HepG2 (cell line): ENCODE data around the gene DBN1. TPM values are rescaled to one million over a fixed set of nuclear protein-coding genes. Genes with fewer than 3 reads are reported as not detected.

Experiments used
- ATAC-seq: fragments of 200-7000 bp; cut with Tn5 transposase; 3 replicates; pipeline ENCODE4 v1.9.1; 2020; ENCODE audit warnings: mild to moderate bottlenecking, moderate library complexity
- BruUV-seq: library from RNA; stranded (reverse); fragments of 400-500 nt; replicated peaks from 2 replicates; lab custom pipeline; 2021; lab: Mats Ljungman, UMichigan
- CTCF ChIA-PET: fragments of 300-600 bp; formaldehyde crosslinking; extraction: SDS; loops from one replicate; lab custom pipeline; 2021; ENCODE audit warnings: low total read pairs, inconsistent platforms, low intra/inter-chr PET ratio; lab: Yijun Ruan, JAX
- POLR2A ChIA-PET: fragments of 350-600 bp; sonication (Branson Sonifier 250); formaldehyde crosslinking; loops from one replicate; lab custom pipeline; 2020; ENCODE audit warnings: antibody characterized with exemption, inconsistent platforms; lab: Yijun Ruan, JAX
- DNase-seq: peaks from one replicate; pipeline ENCODE4 v3.0.0-alpha.2; 2015; ENCODE audit warnings: low spot score
- FAIRE-seq: peaks from 3 replicates; lab custom pipeline; 2011; peaks lifted over from hg19 to GRCh38; lab: Jason Lieb, UNC
- H2AFZ ChIP-seq: one replicate; pipeline ENCODE4 v1.6.1; 2011; ENCODE audit warnings: low read length, inconsistent platforms
- H3K27ac ChIP-seq: fragments of 300-600 bp; 3 replicates; pipeline ENCODE4 v1.8.0; 2011; ENCODE audit warnings: mixed run types, mild to moderate bottlenecking, mixed read lengths, low read length, inconsistent platforms; ENCODE audit not compliant: insufficient read depth; ENCODE audit errors: extremely low read length
- H3K27me3 ChIP-seq, 2 experiments: fragments of 200-600 bp in 1 of 2; 2 replicates in 1 of 2; 3 replicates in 1 of 2; pipeline versions ENCODE4 v1.6.0 to v1.8.0; 2011; ENCODE audit warnings: low read length in 2 of 2, mild to moderate bottlenecking in 2 of 2, moderate library complexity in 2 of 2, inconsistent platforms in 1 of 2; ENCODE audit not compliant: insufficient read depth in 2 of 2, control insufficient read depth in 1 of 2
- H3K36me3 ChIP-seq, 2 experiments: fragments of 200-600 bp in 1 of 2; replicated peaks in 1 of 2; 2 replicates in 1 of 2; 3 replicates in 1 of 2; pipeline versions ENCODE4 v1.5.1 to v1.8.0; 2011; ENCODE audit warnings: low read length in 2 of 2, inconsistent platforms in 1 of 2; ENCODE audit not compliant: insufficient read depth in 2 of 2, control insufficient read depth in 1 of 2
- H3K4me1 ChIP-seq: 2 replicates; pipeline ENCODE4 v1.5.1; 2012; ENCODE audit warnings: low read length, inconsistent platforms; ENCODE audit not compliant: insufficient read depth
- H3K4me2 ChIP-seq: 2 replicates; pipeline ENCODE4 v1.6.0; 2011; ENCODE audit warnings: low read depth, low read length, inconsistent platforms
- H3K4me3 ChIP-seq, 3 experiments: fragments of 200-600 bp in 1 of 3; sonication (generic), shearing (Covaris generic) in 1 of 3; replicated peaks in 1 of 3; 2 replicates each; pipeline ENCODE4 v1.5.1; 2011 to 2016; ENCODE audit warnings: low read length in 3 of 3, inconsistent platforms in 2 of 3, low read depth in 2 of 3, mild to moderate bottlenecking in 2 of 3, control low read depth in 1 of 3, mixed read lengths in 1 of 3; ENCODE audit not compliant: insufficient read depth in 1 of 3
- H3K79me2 ChIP-seq: one replicate; pipeline ENCODE4 v1.6.1; 2011; ENCODE audit warnings: low read length, inconsistent platforms; ENCODE audit not compliant: insufficient read depth
- H3K9ac ChIP-seq: 2 replicates; pipeline ENCODE4 v1.6.0; 2011; ENCODE audit warnings: mild to moderate bottlenecking, low read depth, low read length, inconsistent platforms; ENCODE audit not compliant: insufficient read depth
- H3K9me3 ChIP-seq: 2 replicates; pipeline ENCODE4 v1.5.1; 2012; ENCODE audit warnings: mild to moderate bottlenecking, low read length
- H4K20me1 ChIP-seq: 2 replicates; pipeline ENCODE4 v1.6.0; 2011; ENCODE audit warnings: inconsistent platforms, mild to moderate bottlenecking, low read length, moderate library complexity; ENCODE audit not compliant: insufficient read depth
- AGO2 ChIP-seq: fragments of 200-400 bp; formaldehyde crosslinking; optimal IDR thresholded peaks from 2 replicates; pipeline ENCODE3; 2017; ENCODE audit warnings: mild to moderate bottlenecking, low read depth, low read length, moderate library complexity
- ATAD3A ChIP-seq: sonication (generic); formaldehyde crosslinking; IDR thresholded peaks from 2 replicates; pipeline ENCODE4 v1.4.0; 2020; ENCODE audit warnings: missing genetic modification reagents
- ATRX ChIP-seq: sonication (generic); formaldehyde crosslinking; IDR thresholded peaks from 2 replicates; pipeline ENCODE4 v1.4.0; 2020; ENCODE audit warnings: missing genetic modification reagents, borderline replicate concordance
- CCAR2 ChIP-seq: fragments of 200-400 bp; formaldehyde crosslinking; optimal IDR thresholded peaks from 2 replicates; pipeline ENCODE3; 2018; ENCODE audit warnings: low read depth, mild to moderate bottlenecking, low read length, moderate library complexity
- NFKBIZ ChIP-seq: IDR thresholded peaks from 2 replicates; pipeline ENCODE4 v1.6.1; 2018; ENCODE audit warnings: missing genetic modification reagents, missing compliant biosample characterization
- TSC22D2 ChIP-seq: sonication (generic); formaldehyde crosslinking; IDR thresholded peaks from 2 replicates; pipeline ENCODE4 v1.5.1; 2020; ENCODE audit warnings: missing genetic modification reagents, mild to moderate bottlenecking, borderline replicate concordance
- ZKSCAN5 ChIP-seq: sonication (generic); formaldehyde crosslinking; IDR thresholded peaks from 2 replicates; pipeline ENCODE4 v1.5.1; 2020; ENCODE audit warnings: mild to moderate bottlenecking, missing genetic modification reagents
- ZNF33A ChIP-seq: sonication (generic); formaldehyde crosslinking; IDR thresholded peaks from 2 replicates; pipeline ENCODE4 v1.5.1; 2020; ENCODE audit warnings: missing genetic modification reagents, mild to moderate bottlenecking, moderate library complexity, borderline replicate concordance
- WGBS: methylation state at CpG from one replicate; pipeline ENCODE4 v1.1.6; 2017; ENCODE audit warnings: low lambda C conversion rate; 5-methylcytosine and 5-hydroxymethylcytosine counted together
- in situ Hi-C: cut with HindIII; loops from 2 replicates; pipeline ENCODE4 v1.10.0; 2017; ENCODE audit warnings: low pct_unique_long_range_greater_than_20kb; ENCODE audit not compliant: extremely low pct_ligation_motif_present
- intact Hi-C: fragments of 100-400 bp; cut with micrococcal nuclease; formaldehyde crosslinking; loops from one replicate; pipeline ENCODE4 v1.10.0; 2022; ENCODE audit not compliant: unreplicated experiment
- polyA plus RNA-seq, 8 experiments: library from polyadenylated mRNA; depleted of rRNA in 3 of 8; stranded (reverse) in 7 of 8; unstranded in 1 of 8; fragments of >200 nt; fragmentation: Illumina TruSeq in 4 of 8; extraction: Trizol in 4 of 8; gene quantifications; 2 replicates each; pipeline versions ENCODE4 v1.2.1 to v1.2.3, GENCODE V29; 2011 to 2016; ENCODE audit warnings: low read depth in 4 of 8, missing spikeins in 1 of 8, mixed read lengths in 1 of 8; ENCODE audit not compliant: insufficient read depth in 1 of 8
- total RNA-seq, 5 experiments: library from RNA; depleted of rRNA; stranded (reverse); fragments of >200 nt; fragmentation: Illumina TruSeq; extraction: Trizol; gene quantifications; 2 replicates each; pipeline ENCODE4 v1.2.3, GENCODE V29; 2016; ENCODE audit warnings: low read depth in 1 of 5
- TF ChIP-seq, protein P1 (sequence below): sonication (generic); formaldehyde crosslinking; IDR thresholded peaks from 2 replicates; pipeline ENCODE4 v1.5.0; 2020; ENCODE audit warnings: mild to moderate bottlenecking, missing genetic modification reagents
- TF ChIP-seq, protein P2 (sequence below): sonication (generic); formaldehyde crosslinking; IDR thresholded peaks from 2 replicates; pipeline ENCODE4 v1.5.0; 2020; ENCODE audit warnings: mild to moderate bottlenecking, low read depth, missing genetic modification reagents, borderline replicate concordance
- TF ChIP-seq, protein P3 (sequence below): IDR thresholded peaks from 2 replicates; pipeline ENCODE4 v1.6.1; 2016; ENCODE audit warnings: mild to moderate bottlenecking

The DBN1 gene
- total and polyA plus RNA-seq, 2 of the 13 experiments (the other 11 are each of a cell fraction or from before 2014, with no cell fraction given) = 27.0 to 37.3 TPM

DNA sequence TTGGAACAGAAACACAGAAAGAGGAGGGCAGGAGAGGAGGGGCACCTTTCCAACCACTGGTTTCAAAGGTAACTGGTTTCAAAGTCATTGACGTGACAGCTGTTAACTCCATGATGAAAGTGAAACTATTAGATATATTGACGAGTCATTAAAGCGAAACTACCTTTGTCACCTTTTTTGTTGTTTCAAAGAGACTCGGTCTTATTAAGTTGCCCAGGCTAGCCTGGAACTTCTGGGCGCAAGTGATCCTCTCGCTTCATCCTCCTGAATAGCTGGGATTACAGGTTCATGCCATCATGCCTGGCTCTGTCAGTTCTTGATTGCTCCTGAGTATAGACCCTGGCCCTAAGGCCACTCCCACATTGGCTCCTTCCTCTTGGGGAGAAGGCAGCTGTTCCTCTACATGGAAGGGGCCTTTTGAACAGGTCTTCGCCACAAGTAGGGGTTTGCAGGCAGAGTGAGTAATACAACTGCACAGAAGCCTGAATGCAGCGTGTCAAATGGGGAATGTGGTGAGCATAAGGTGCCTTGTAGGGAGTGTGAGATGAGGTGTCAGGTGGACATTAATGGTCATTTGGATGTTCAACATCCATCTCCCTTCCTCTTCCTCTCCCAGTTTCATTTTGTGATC, 60.7 kb downstream of the DBN1 start:
- no peaks in the 10 kb centered on the region for H4K20me1 ChIP-seq
- no peak overlapping the region for H3K9ac ChIP-seq
- peak overlapping the region; percentile 56 for H2AFZ ChIP-seq
- no peak overlapping the region for H3K27ac ChIP-seq
- WGBS = 30% methylated on average over 8 of the region's 8 CpGs
- no peak for TF ChIP-seq ZNF33A (CRISPR knock-in tag)
- TF ChIP-seq, protein P1, sequence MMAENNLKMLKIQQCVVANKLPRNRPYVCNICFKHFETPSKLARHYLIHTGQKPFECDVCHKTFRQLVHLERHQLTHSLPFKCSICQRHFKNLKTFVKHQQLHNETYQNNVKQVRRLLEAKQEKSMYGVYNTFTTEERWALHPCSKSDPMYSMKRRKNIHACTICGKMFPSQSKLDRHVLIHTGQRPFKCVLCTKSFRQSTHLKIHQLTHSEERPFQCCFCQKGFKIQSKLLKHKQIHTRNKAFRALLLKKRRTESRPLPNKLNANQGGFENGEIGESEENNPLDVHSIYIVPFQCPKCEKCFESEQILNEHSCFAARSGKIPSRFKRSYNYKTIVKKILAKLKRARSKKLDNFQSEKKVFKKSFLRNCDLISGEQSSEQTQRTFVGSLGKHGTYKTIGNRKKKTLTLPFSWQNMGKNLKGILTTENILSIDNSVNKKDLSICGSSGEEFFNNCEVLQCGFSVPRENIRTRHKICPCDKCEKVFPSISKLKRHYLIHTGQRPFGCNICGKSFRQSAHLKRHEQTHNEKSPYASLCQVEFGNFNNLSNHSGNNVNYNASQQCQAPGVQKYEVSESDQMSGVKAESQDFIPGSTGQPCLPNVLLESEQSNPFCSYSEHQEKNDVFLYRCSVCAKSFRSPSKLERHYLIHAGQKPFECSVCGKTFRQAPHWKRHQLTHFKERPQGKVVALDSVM (CRISPR knock-in tag) = no peak
- in situ Hi-C loops (no loop called here), intact Hi-C loops (no loop called here)
- peaks cover 42% of the 10 kb centered on the region for H3K4me1 ChIP-seq
- BruUV-seq = no TSS peak
- ChIA-PET CTCF (no interaction called here), POLR2A (interaction anchor here (0.8 to 1.3 kb wide), 3 partner anchors 11 to 34 kb away, joined by 3 read pairs; partner anchors contain the start of gene GRK6)
- peak overlapping the region in 2 of 3 experiments; percentile 8 to 18; a peak in 1 of 6 replicates for H3K4me3 ChIP-seq
- FAIRE-seq (no peak), ATAC-seq (no peak), DNase-seq (no peak)
- no peaks in the 10 kb centered on the region for H3K36me3 ChIP-seq
- H3K79me2 ChIP-seq = no peaks in the 10 kb centered on the region
- H3K9me3 ChIP-seq = no peaks in the 10 kb centered on the region
- peak overlapping the region; percentile 55 for H3K4me2 ChIP-seq
- H3K27me3 ChIP-seq = 0 out of 5 replicates have a peak, but pooled peaks cover 0 to 9% of the 10 kb centered on the region in 2 experiments

DNA sequence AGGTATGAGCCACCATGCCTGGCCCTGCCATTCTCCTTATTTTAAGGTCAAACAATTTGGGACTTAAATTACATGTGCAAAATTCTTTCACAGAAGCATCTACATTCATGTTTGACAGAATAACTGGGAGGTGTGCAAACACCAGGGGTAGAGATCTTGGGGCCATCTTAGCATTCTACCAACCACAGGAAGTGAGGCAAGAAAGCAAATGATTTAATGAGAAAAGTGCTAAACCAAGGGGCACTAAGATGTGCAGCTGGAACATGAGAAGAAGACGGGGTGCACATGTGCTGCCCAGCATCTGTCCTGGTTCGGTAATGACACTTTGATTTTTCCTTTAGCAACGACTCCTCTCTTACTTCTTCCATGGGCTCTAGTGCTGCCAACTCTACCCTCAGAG, 62.9 kb downstream of the DBN1 start:
- Histone ChIP-seq H3K27ac (no peak overlapping the region), H3K4me3 (no peak overlapping the region), H2AFZ (no peak overlapping the region), H3K27me3 (0 out of 5 replicates have a peak, but pooled peaks cover 0 to 3% of the 10 kb centered on the region in 2 experiments), H3K36me3 (no peaks in the 10 kb centered on the region), H3K9me3 (no peaks in the 10 kb centered on the region), H3K4me2 (no peak overlapping the region), H3K4me1 (peaks cover 31% of the 10 kb centered on the region), H3K9ac (no peak overlapping the region), H4K20me1 (no peaks in the 10 kb centered on the region), H3K79me2 (no peaks in the 10 kb centered on the region)
- WGBS = 24% methylated on average over 3 of the region's 3 CpGs
- ChIA-PET POLR2A (interaction anchor here (2.7 kb wide), 1 partner anchor 32 kb away, joined by 22 read pairs; no protein-coding TSS in a partner anchor), CTCF (no interaction called here)
- ATAC-seq (no peak), FAIRE-seq (no peak), DNase-seq (no peak)
- in situ Hi-C loops (no loop called here), intact Hi-C loops (no loop called here)
- BruUV-seq = no TSS peak
- TF ChIP-seq, protein P2, sequence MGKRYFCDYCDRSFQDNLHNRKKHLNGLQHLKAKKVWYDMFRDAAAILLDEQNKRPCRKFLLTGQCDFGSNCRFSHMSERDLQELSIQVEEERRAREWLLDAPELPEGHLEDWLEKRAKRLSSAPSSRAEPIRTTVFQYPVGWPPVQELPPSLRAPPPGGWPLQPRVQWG (CRISPR knock-in tag) = no peak
- TF ChIP-seq ATAD3A (CRISPR knock-in tag) (no peak), NFKBIZ (CRISPR knock-in tag) (no peak), TSC22D2 (CRISPR knock-in tag) (no peak), ZKSCAN5 (no peak), CCAR2 (no peak), AGO2 (no peak), ATRX (CRISPR knock-in tag) (no peak)
- TF ChIP-seq, protein P3, sequence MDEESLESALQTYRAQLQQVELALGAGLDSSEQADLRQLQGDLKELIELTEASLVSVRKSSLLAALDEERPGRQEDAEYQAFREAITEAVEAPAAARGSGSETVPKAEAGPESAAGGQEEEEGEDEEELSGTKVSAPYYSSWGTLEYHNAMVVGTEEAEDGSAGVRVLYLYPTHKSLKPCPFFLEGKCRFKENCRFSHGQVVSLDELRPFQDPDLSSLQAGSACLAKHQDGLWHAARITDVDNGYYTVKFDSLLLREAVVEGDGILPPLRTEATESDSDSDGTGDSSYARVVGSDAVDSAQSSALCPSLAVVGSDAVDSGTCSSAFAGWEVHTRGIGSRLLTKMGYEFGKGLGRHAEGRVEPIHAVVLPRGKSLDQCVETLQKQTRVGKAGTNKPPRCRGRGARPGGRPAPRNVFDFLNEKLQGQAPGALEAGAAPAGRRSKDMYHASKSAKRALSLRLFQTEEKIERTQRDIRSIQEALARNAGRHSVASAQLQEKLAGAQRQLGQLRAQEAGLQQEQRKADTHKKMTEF (CRISPR knock-in tag) = no peak
